Measurements from ENCODE around the gene MAEL.

GRCh38 chr1:166944186-166944967 is 44.7 kb upstream of the MAEL start:
- TF ChIP-seq REST (IDR thresholded peaks at IDR 0.05; ENCODE audit: borderline replicate concordance) (no peak), RAD21 (conservative IDR thresholded peaks at IDR 0.05) (no peak)
- TF ChIP-seq, protein P1, sequence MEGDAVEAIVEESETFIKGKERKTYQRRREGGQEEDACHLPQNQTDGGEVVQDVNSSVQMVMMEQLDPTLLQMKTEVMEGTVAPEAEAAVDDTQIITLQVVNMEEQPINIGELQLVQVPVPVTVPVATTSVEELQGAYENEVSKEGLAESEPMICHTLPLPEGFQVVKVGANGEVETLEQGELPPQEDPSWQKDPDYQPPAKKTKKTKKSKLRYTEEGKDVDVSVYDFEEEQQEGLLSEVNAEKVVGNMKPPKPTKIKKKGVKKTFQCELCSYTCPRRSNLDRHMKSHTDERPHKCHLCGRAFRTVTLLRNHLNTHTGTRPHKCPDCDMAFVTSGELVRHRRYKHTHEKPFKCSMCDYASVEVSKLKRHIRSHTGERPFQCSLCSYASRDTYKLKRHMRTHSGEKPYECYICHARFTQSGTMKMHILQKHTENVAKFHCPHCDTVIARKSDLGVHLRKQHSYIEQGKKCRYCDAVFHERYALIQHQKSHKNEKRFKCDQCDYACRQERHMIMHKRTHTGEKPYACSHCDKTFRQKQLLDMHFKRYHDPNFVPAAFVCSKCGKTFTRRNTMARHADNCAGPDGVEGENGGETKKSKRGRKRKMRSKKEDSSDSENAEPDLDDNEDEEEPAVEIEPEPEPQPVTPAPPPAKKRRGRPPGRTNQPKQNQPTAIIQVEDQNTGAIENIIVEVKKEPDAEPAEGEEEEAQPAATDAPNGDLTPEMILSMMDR (IDR thresholded peaks at IDR 0.05; ENCODE audit: poor library complexity, severe bottlenecking): no peak

Data from neural cell (in vitro differentiated cells).